Activated naive CD8-positive, alpha-beta T cell treated with anti-CD3 and anti-CD28 coated beads, Interleukin-2, amount 10 ng/mL, durations not matched to agents 7 days and 5 days (primary cell): ENCODE measurements around the gene UGT1A7. TPM values are rescaled to one million over a fixed set of nuclear protein-coding genes. Genes with fewer than 3 reads are reported as not detected.

ENCODE experiments used
- ATAC-seq: fragments of 150-1000 bp; cut with Tn5 transposase; one replicate; pipeline ENCODE4 v1.10.0; 2021; ENCODE audit warnings: low read depth, moderate library complexity
- POLR2A ChIA-PET: fragments of 350-600 bp; sonication (Branson Sonifier 250); formaldehyde crosslinking; loops from one replicate; lab custom pipeline; 2021; ENCODE audit warnings: antibody characterized with exemption; lab: Charles Lee
- DNase-seq: peaks from one replicate; pipeline ENCODE4 v3.0.0; 2021
- H3K27ac Mint-ChIP-seq: one replicate; pipeline ENCODE4 v1.8.0; 2022; ENCODE audit warnings: mild to moderate bottlenecking, mixed read lengths
- H3K27me3 Mint-ChIP-seq: one replicate; pipeline ENCODE4 v1.8.0; 2022; ENCODE audit warnings: mild to moderate bottlenecking, moderate library complexity, mixed read lengths
- H3K36me3 Mint-ChIP-seq: one replicate; pipeline ENCODE4 v1.8.0; 2021; ENCODE audit warnings: mild to moderate bottlenecking, mixed read lengths
- H3K4me1 Mint-ChIP-seq: one replicate; pipeline ENCODE4 v1.8.0; 2021; ENCODE audit warnings: mixed read lengths
- H3K4me3 Mint-ChIP-seq: one replicate; pipeline ENCODE4 v1.8.0; 2022; ENCODE audit warnings: mild to moderate bottlenecking, moderate library complexity, mixed read lengths
- H3K9me3 Mint-ChIP-seq: one replicate; pipeline ENCODE4 v1.8.0; 2021; ENCODE audit warnings: mixed read lengths
- total RNA-seq, 2 experiments: library from RNA; stranded (reverse); gene quantifications; one replicate each; pipeline ENCODE4 v1.2.3, GENCODE V29; 2021

Gene UGT1A7
- total RNA-seq, 2 experiments from 2014 or later: not detected

GRCh38 chr2:233668605-233669260, 13.0 kb upstream of the UGT1A7 start:
- H3K4me3 Mint-ChIP-seq: no peak overlapping the region
- ATAC-seq (no peak), DNase-seq (no peak)
- H3K27me3 Mint-ChIP-seq: peaks cover 15% of the 10 kb centered on the region
- no peaks in the 10 kb centered on the region for H3K4me1 Mint-ChIP-seq
- POLR2A ChIA-PET: no interaction called here
- H3K36me3 Mint-ChIP-seq: peaks cover 1% of the 10 kb centered on the region
- H3K9me3 Mint-ChIP-seq: peaks cover 7% of the 10 kb centered on the region
- H3K27ac Mint-ChIP-seq: no peak overlapping the region

- Mint-ChIP-seq H3K4me1 (no peaks in the 10 kb centered on the region), H3K4me3 (no peak within 1 kb of the TSS), H3K36me3 (peaks cover 1% of the 10 kb centered on the region), H3K27ac (no peak within 1 kb of the TSS), H3K9me3 (peaks cover 7% of the 10 kb centered on the region), H3K27me3 (peaks cover 19% of the 10 kb centered on the region)
- DNase-seq: no peak
- no peak for ATAC-seq
- POLR2A ChIA-PET: no interaction called here
These were observed 10.2 kb upstream of the UGT1A7 start, which contains the start of gene UGT1A9 for GRCh38 chr2:233671290-233672161. TSS of gene UGT1A9 (plus strand) at chr2:233671898. CDS start at chr2:233671935, 37 bp downstream.

- H3K4me3 Mint-ChIP-seq: no peak overlapping the region
- peaks cover 20% of the 10 kb centered on the region for H3K27me3 Mint-ChIP-seq
- H3K4me1 Mint-ChIP-seq: no peaks in the 10 kb centered on the region
- H3K36me3 Mint-ChIP-seq: peaks cover 1% of the 10 kb centered on the region
- peaks cover 6% of the 10 kb centered on the region for H3K9me3 Mint-ChIP-seq
- no peak for DNase-seq
- no peak overlapping the region for H3K27ac Mint-ChIP-seq
- POLR2A ChIA-PET: no interaction called here
- no peak for ATAC-seq
These were observed 8.8 kb upstream of the UGT1A7 start for GRCh38 chr2:233672886-233673285.

- Mint-ChIP-seq H3K9me3 (no peaks in the 10 kb centered on the region), H3K27me3 (peaks cover 16% of the 10 kb centered on the region), H3K27ac (no peak overlapping the region), H3K4me3 (no peak overlapping the region), H3K4me1 (no peaks in the 10 kb centered on the region), H3K36me3 (no peaks in the 10 kb centered on the region)
- DNase-seq (no peak), ATAC-seq (no peak)
- POLR2A ChIA-PET: no interaction called here
These were observed 7.8 kb upstream of the UGT1A7 start for GRCh38 chr2:233673896-233674295.

- Mint-ChIP-seq H3K4me1 (no peaks in the 10 kb centered on the region), H3K4me3 (no peak overlapping the region), H3K27me3 (peaks cover 17% of the 10 kb centered on the region), H3K36me3 (no peaks in the 10 kb centered on the region), H3K27ac (no peak overlapping the region), H3K9me3 (no peaks in the 10 kb centered on the region)
- no peak for DNase-seq
- POLR2A ChIA-PET: no interaction called here
- no peak for ATAC-seq
These were observed 7.4 kb upstream of the UGT1A7 start for GRCh38 chr2:233674314-233674713.

- Mint-ChIP-seq H3K4me1 (no peaks in the 10 kb centered on the region), H3K9me3 (no peaks in the 10 kb centered on the region), H3K36me3 (no peaks in the 10 kb centered on the region), H3K4me3 (no peak overlapping the region), H3K27ac (no peak overlapping the region), H3K27me3 (peaks cover 21% of the 10 kb centered on the region)
- no peak for DNase-seq
- ATAC-seq: no peak
- POLR2A ChIA-PET: no interaction called here
These were observed 6.7 kb upstream of the UGT1A7 start for GRCh38 chr2:233674995-233675394.

- no peaks in the 10 kb centered on the region for H3K9me3 Mint-ChIP-seq
- no peak overlapping the region for H3K4me3 Mint-ChIP-seq
- no peaks in the 10 kb centered on the region for H3K4me1 Mint-ChIP-seq
- no peak overlapping the region for H3K27ac Mint-ChIP-seq
- POLR2A ChIA-PET: no interaction called here
- no peaks in the 10 kb centered on the region for H3K36me3 Mint-ChIP-seq
- DNase-seq (no peak), ATAC-seq (no peak)
- peaks cover 16% of the 10 kb centered on the region for H3K27me3 Mint-ChIP-seq
These were observed 5.7 kb upstream of the UGT1A7 start for GRCh38 chr2:233676046-233676445.

- no peak overlapping the region for H3K4me3 Mint-ChIP-seq
- POLR2A ChIA-PET: no interaction called here
These were observed 2.5 kb upstream of the UGT1A7 start for GRCh38 chr2:233679196-233679595.

GRCh38 chr2:233680361-233681045, 1.2 kb upstream of the UGT1A7 start:
- no peaks in the 10 kb centered on the region for H3K9me3 Mint-ChIP-seq
- H3K4me1 Mint-ChIP-seq: no peaks in the 10 kb centered on the region
- no peak overlapping the region for H3K4me3 Mint-ChIP-seq
- ATAC-seq (no peak), DNase-seq (no peak)
- H3K27me3 Mint-ChIP-seq: peaks cover 21% of the 10 kb centered on the region
- no peak overlapping the region for H3K27ac Mint-ChIP-seq
- H3K36me3 Mint-ChIP-seq: no peaks in the 10 kb centered on the region
- POLR2A ChIA-PET: no interaction called here

More at GRCh38 chr2:233679196-233679595, 2.5 kb upstream of the UGT1A7 start:
- H3K27ac Mint-ChIP-seq: no peak overlapping the region
- H3K27me3 Mint-ChIP-seq: peaks cover 21% of the 10 kb centered on the region
- DNase-seq (no peak), ATAC-seq (no peak)
- H3K4me1 Mint-ChIP-seq: no peaks in the 10 kb centered on the region
- H3K36me3 Mint-ChIP-seq: no peaks in the 10 kb centered on the region
- H3K9me3 Mint-ChIP-seq: no peaks in the 10 kb centered on the region

GRCh38 chr2:233684640-233685039, 2.9 kb downstream of the UGT1A7 start:
- H3K4me3 Mint-ChIP-seq: no peak overlapping the region
- no peaks in the 10 kb centered on the region for H3K4me1 Mint-ChIP-seq
- no peak overlapping the region for H3K27ac Mint-ChIP-seq
- DNase-seq (no peak), ATAC-seq (no peak)
- H3K27me3 Mint-ChIP-seq: peaks cover 19% of the 10 kb centered on the region
- H3K9me3 Mint-ChIP-seq: no peaks in the 10 kb centered on the region
- POLR2A ChIA-PET: no interaction called here
- no peaks in the 10 kb centered on the region for H3K36me3 Mint-ChIP-seq

- POLR2A ChIA-PET: no interaction called here
- Mint-ChIP-seq H3K36me3 (no peaks in the 10 kb centered on the region), H3K4me3 (no peak overlapping the region), H3K9me3 (no peaks in the 10 kb centered on the region), H3K27me3 (peaks cover 13% of the 10 kb centered on the region), H3K27ac (no peak overlapping the region), H3K4me1 (no peaks in the 10 kb centered on the region)
- ATAC-seq (no peak), DNase-seq (no peak)
These were observed 5.2 kb downstream of the UGT1A7 start for GRCh38 chr2:233686928-233687327.

- H3K27ac Mint-ChIP-seq: no peak overlapping the region
- POLR2A ChIA-PET: no interaction called here
- no peaks in the 10 kb centered on the region for H3K36me3 Mint-ChIP-seq
These were observed 6.6 kb downstream of the UGT1A7 start for GRCh38 chr2:233688341-233688740.

GRCh38 chr2:233689031-233689430, 7.3 kb downstream of the UGT1A7 start:
- Mint-ChIP-seq H3K27me3 (peaks cover 5% of the 10 kb centered on the region), H3K27ac (no peak overlapping the region), H3K9me3 (no peaks in the 10 kb centered on the region), H3K4me1 (no peaks in the 10 kb centered on the region), H3K36me3 (no peaks in the 10 kb centered on the region), H3K4me3 (no peak overlapping the region)
- ATAC-seq: no peak
- no peak for DNase-seq
- POLR2A ChIA-PET: no interaction called here

More at GRCh38 chr2:233688341-233688740, 6.6 kb downstream of the UGT1A7 start:
- Mint-ChIP-seq H3K9me3 (no peaks in the 10 kb centered on the region), H3K4me3 (no peak overlapping the region), H3K4me1 (no peaks in the 10 kb centered on the region), H3K27me3 (peaks cover 7% of the 10 kb centered on the region)
- DNase-seq (no peak), ATAC-seq (no peak)
